Nephron progenitor cell (in vitro differentiated cells): ENCODE data around the gene SRSF2.

Experiments used
- DNase-seq: peaks from one replicate; pipeline ENCODE4 v3.0.0; 2021
- H3K27ac Mint-ChIP-seq: 2 replicates; pipeline ENCODE4 v1.8.0; 2021; ENCODE audit warnings: mild to moderate bottlenecking, moderate library complexity, mixed read lengths
- H3K27me3 Mint-ChIP-seq: 2 replicates; pipeline ENCODE4 v1.8.0; 2021; ENCODE audit warnings: mild to moderate bottlenecking, low read depth, mixed read lengths; ENCODE audit not compliant: poor library complexity
- H3K36me3 Mint-ChIP-seq: 2 replicates; pipeline ENCODE4 v1.8.0; 2021; ENCODE audit warnings: low read depth, mixed read lengths
- H3K4me1 Mint-ChIP-seq: 2 replicates; pipeline ENCODE4 v1.8.0; 2021; ENCODE audit warnings: mixed read lengths
- H3K4me3 Mint-ChIP-seq: 2 replicates; pipeline ENCODE4 v1.8.0; 2021; ENCODE audit warnings: mild to moderate bottlenecking, moderate library complexity, mixed read lengths
- H3K9me3 Mint-ChIP-seq: 2 replicates; pipeline ENCODE4 v1.8.0; 2021; ENCODE audit warnings: mild to moderate bottlenecking, moderate library complexity, mixed read lengths
- CTCF ChIP-seq: fragments of 200-600 bp; sonication (generic); IDR thresholded peaks from 2 replicates; pipeline ENCODE4 v1.5.0; 2021; ENCODE audit warnings: antibody characterized with exemption

Gene SRSF2

GRCh38 chr17:76684756-76685155 is 52.4 kb downstream of the SRSF2 start:
- TF ChIP-seq CTCF: no peak
- Mint-ChIP-seq H3K27ac (no peak overlapping the region), H3K9me3 (no peaks in the 10 kb centered on the region), H3K27me3 (peaks cover 9% of the 10 kb centered on the region), H3K4me1 (peaks cover 82% of the 10 kb centered on the region), H3K4me3 (no peak overlapping the region), H3K36me3 (no peaks in the 10 kb centered on the region)
- DNase-seq: no peak
